ENCODE data around the gene ZBTB20.

ZBTB20 gene

DNA sequence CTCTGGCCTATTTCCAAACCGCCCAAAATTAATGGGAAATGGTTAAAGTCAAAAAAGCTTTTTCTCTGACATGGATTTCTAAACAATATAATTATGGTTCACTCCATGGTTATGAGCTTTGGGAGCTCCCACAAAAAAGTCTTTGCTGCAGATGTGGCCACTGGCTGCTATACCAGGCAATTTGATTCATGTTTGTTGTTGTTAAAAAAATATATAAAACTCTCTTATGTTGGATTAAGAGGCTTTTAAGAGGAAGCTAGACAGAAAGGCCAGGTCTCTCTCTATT lies 594.6 kb downstream of the ZBTB20 start:
- no peak for DNase-seq
- Histone ChIP-seq H3K27ac (ENCODE audit: insufficient read depth in 1 of 2, low read depth in 1 of 2, low read length in 2 of 2, poor library complexity in 1 of 2, severe bottlenecking in 2 of 2) (no peak overlapping the region), H3K9me3 (ENCODE audit: control extremely low read depth in 1 of 5, control insufficient read depth in 4 of 5, insufficient read depth in 2 of 5, low read depth in 1 of 5, low read length in 4 of 5) (no peaks in the 10 kb centered on the region), H3K36me3 (ENCODE audit: control insufficient read depth in 4 of 4, insufficient read depth in 4 of 4, low read length in 3 of 4) (no peaks in the 10 kb centered on the region), H3K27me3 (replicated peaks in 2 of 5; ENCODE audit: control insufficient read depth in 4 of 5, insufficient read depth in 5 of 5, low read length in 4 of 5) (no peaks in the 10 kb centered on the region), H3K4me1 (ENCODE audit: control extremely low read depth in 1 of 4, control insufficient read depth in 4 of 4, insufficient read depth in 4 of 4, low read length in 3 of 4) (no peaks in the 10 kb centered on the region), H3K4me3 (ENCODE audit: control insufficient read depth in 1 of 7, extremely low read depth in 1 of 7, insufficient read depth in 4 of 7, low read depth in 2 of 7, low read length in 6 of 7) (no peak overlapping the region)
- WGBS (ENCODE audit: insufficient coverage): no CpG with 5 or more reads among the region's 1 CpG
- CTCF ChIA-PET: interaction anchor here (1.9 kb wide), 1 partner anchor 25 kb away, joined by 6 read pairs; no protein-coding TSS in a partner anchor
- POLR2A ChIA-PET: no interaction called here

DNA sequence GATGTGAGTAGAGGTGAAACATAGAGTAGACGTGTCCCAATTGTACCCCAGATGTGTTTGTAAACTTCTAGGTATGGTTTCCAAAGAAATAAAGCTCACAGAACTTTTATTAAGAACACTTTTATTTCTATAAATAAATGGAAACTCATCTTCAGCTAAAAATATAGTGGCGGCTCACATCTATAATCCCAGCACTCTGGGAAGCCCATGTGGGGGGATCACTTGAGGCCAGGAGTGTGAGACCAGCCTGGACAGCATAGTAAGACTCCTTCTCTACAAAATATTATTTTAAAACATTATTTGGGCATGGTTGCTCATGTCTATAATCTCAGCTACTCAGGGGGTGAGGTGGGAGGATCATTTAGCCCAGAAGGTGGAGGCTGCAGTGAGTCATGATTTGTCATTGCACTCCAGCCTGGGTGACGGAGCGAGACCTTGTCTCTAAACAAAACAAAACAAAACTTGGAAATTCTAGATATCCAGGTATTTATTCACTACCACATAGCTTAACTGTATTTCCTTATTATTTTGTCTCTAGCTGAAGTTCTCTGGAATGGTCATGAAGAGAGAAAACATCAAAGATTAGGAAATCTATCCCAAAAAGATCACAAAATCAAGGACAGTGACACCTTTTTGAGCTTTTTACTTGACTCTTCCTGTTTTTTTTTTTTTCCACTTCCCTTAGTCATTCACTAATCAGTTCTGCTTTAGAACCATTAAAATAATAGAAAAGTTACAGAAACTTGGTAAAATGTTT lies 595.1 kb downstream of the ZBTB20 start:
- POLR2A ChIA-PET: no interaction called here
- CTCF ChIA-PET: interaction anchor here (0.7 to 1.9 kb wide), 4 partner anchors 10 to 168 kb away, joined by 3 to 6 read pairs (median 4); no protein-coding TSS in a partner anchor
- no peak overlapping the region for H3K27ac ChIP-seq (ENCODE audit: insufficient read depth in 1 of 2, low read depth in 1 of 2, low read length in 2 of 2, poor library complexity in 1 of 2, severe bottlenecking in 2 of 2)

DNA sequence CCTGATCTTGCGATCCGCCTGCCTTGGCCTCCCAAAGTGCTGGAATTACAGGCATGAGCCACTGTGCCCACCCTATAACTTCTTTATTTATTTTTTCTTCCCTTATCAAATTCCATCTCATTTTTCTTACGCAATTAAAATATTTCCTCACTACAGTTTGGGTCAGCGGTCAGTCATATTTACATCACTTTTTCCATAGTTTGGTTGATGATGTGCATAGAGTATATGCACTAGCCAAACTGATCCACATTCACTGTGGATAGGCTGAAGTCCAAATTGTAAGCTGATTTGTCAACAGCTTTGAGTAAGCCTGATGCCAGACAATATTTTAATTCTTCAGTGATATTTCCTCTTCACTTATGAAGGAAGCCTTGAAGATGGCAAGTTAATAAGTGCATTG lies 596.9 kb downstream of the ZBTB20 start:
- ChIA-PET POLR2A (no interaction called here), CTCF (no interaction called here)
- no peak for DNase-seq
- Histone ChIP-seq H3K27ac (ENCODE audit: insufficient read depth in 1 of 2, low read depth in 1 of 2, low read length in 2 of 2, poor library complexity in 1 of 2, severe bottlenecking in 2 of 2) (no peak overlapping the region), H3K4me1 (ENCODE audit: control extremely low read depth in 1 of 4, control insufficient read depth in 4 of 4, insufficient read depth in 4 of 4, low read length in 3 of 4) (no peaks in the 10 kb centered on the region), H3K36me3 (ENCODE audit: control insufficient read depth in 4 of 4, insufficient read depth in 4 of 4, low read length in 3 of 4) (no peaks in the 10 kb centered on the region), H3K9me3 (ENCODE audit: control extremely low read depth in 1 of 5, control insufficient read depth in 4 of 5, insufficient read depth in 2 of 5, low read depth in 1 of 5, low read length in 4 of 5) (no peaks in the 10 kb centered on the region), H3K27me3 (replicated peaks in 2 of 5; ENCODE audit: control insufficient read depth in 4 of 5, insufficient read depth in 5 of 5, low read length in 4 of 5) (no peaks in the 10 kb centered on the region), H3K4me3 (ENCODE audit: control insufficient read depth in 1 of 7, extremely low read depth in 1 of 7, insufficient read depth in 4 of 7, low read depth in 2 of 7, low read length in 6 of 7) (no peak overlapping the region)
- 100% methylated on average over 2 of the region's 4 CpGs for WGBS (ENCODE audit: insufficient coverage)

More for the DNA sequence above, 595.1 kb downstream of the ZBTB20 start:
- 83% methylated on average over 2 of the region's 4 CpGs for WGBS (ENCODE audit: insufficient coverage)
- Histone ChIP-seq H3K4me3 (ENCODE audit: control insufficient read depth in 1 of 7, extremely low read depth in 1 of 7, insufficient read depth in 4 of 7, low read depth in 2 of 7, low read length in 6 of 7) (no peak overlapping the region), H3K36me3 (ENCODE audit: control insufficient read depth in 4 of 4, insufficient read depth in 4 of 4, low read length in 3 of 4) (no peaks in the 10 kb centered on the region), H3K4me1 (ENCODE audit: control extremely low read depth in 1 of 4, control insufficient read depth in 4 of 4, insufficient read depth in 4 of 4, low read length in 3 of 4) (no peaks in the 10 kb centered on the region), H3K27me3 (replicated peaks in 2 of 5; ENCODE audit: control insufficient read depth in 4 of 5, insufficient read depth in 5 of 5, low read length in 4 of 5) (no peaks in the 10 kb centered on the region), H3K9me3 (ENCODE audit: control extremely low read depth in 1 of 5, control insufficient read depth in 4 of 5, insufficient read depth in 2 of 5, low read depth in 1 of 5, low read length in 4 of 5) (no peaks in the 10 kb centered on the region)
- peak in 1 of 3 donors; percentile 13 for DNase-seq

DNA sequence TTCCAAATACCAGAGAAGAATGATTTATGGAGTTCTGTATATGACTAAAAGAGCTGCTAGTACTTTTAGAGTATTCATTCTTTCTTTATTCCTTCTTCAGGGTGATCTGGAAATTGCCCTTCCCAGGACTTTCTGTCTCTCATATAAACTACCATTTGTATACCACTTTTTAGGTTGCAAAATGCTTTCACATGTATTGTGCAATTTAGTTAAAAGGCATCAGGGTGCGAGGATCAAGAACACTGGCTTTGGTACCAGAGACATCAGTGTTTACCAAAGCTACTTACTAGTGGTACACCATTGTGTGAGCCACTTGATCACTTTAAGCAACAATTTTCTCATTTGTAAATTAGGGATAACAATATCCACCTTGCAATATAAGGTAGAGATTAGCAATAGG lies 601.9 kb downstream of the ZBTB20 start:
- no peak overlapping the region for H3K27ac ChIP-seq (ENCODE audit: insufficient read depth in 1 of 2, low read depth in 1 of 2, low read length in 2 of 2, poor library complexity in 1 of 2, severe bottlenecking in 2 of 2)
- CTCF ChIA-PET: no interaction called here
- H3K36me3 ChIP-seq (ENCODE audit: control insufficient read depth in 4 of 4, insufficient read depth in 4 of 4, low read length in 3 of 4): no peaks in the 10 kb centered on the region
- DNase-seq: no peak
- H3K27me3 ChIP-seq (replicated peaks in 2 of 5; ENCODE audit: control insufficient read depth in 4 of 5, insufficient read depth in 5 of 5, low read length in 4 of 5): no peaks in the 10 kb centered on the region
- H3K4me3 ChIP-seq (ENCODE audit: control insufficient read depth in 1 of 7, extremely low read depth in 1 of 7, insufficient read depth in 4 of 7, low read depth in 2 of 7, low read length in 6 of 7): no peak overlapping the region
- POLR2A ChIA-PET: no interaction called here
- H3K4me1 ChIP-seq (ENCODE audit: control extremely low read depth in 1 of 4, control insufficient read depth in 4 of 4, insufficient read depth in 4 of 4, low read length in 3 of 4): no peaks in the 10 kb centered on the region
- H3K9me3 ChIP-seq (ENCODE audit: control extremely low read depth in 1 of 5, control insufficient read depth in 4 of 5, insufficient read depth in 2 of 5, low read depth in 1 of 5, low read length in 4 of 5): no peaks in the 10 kb centered on the region
- WGBS (ENCODE audit: insufficient coverage): 100% methylated on average over 1 of the region's 1 CpG

DNA sequence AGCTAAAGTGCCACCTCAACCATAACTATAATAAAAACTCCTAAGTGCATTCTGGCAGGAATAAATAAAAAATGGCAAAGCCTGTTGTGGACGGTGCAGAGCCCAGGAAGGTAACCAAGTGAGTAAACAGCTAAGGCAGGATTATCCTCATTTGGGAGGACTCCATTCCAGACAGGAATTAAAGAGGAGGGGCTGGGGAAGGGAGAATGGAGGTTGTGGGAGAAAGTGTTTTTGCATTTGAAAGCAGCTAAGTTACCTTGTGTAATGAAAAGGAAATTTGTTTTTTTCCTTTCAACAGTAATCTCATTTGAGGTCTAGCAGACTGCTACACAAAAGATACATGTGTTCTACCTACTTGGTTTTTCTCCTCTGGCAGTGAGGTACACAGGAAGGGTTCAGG lies 604.7 kb downstream of the ZBTB20 start:
- no peaks in the 10 kb centered on the region for H3K36me3 ChIP-seq (ENCODE audit: control insufficient read depth in 4 of 4, insufficient read depth in 4 of 4, low read length in 3 of 4)
- WGBS (ENCODE audit: insufficient coverage): 88% methylated on average over 1 of the region's 1 CpG
- no peak overlapping the region for H3K27ac ChIP-seq (ENCODE audit: insufficient read depth in 1 of 2, low read depth in 1 of 2, low read length in 2 of 2, poor library complexity in 1 of 2, severe bottlenecking in 2 of 2)
- ChIA-PET POLR2A (no interaction called here), CTCF (interaction anchor here (1.4 kb wide), 1 partner anchor 10 kb away, joined by 4 read pairs; no protein-coding TSS in a partner anchor)
- peaks cover 0 to 6% (median 2%) of the 10 kb centered on the region in 4 experiments for H3K4me1 ChIP-seq (ENCODE audit: control extremely low read depth in 1 of 4, control insufficient read depth in 4 of 4, insufficient read depth in 4 of 4, low read length in 3 of 4)
- no peak overlapping the region for H3K4me3 ChIP-seq (ENCODE audit: control insufficient read depth in 1 of 7, extremely low read depth in 1 of 7, insufficient read depth in 4 of 7, low read depth in 2 of 7, low read length in 6 of 7)
- no peaks in the 10 kb centered on the region for H3K9me3 ChIP-seq (ENCODE audit: control extremely low read depth in 1 of 5, control insufficient read depth in 4 of 5, insufficient read depth in 2 of 5, low read depth in 1 of 5, low read length in 4 of 5)
- no peaks in the 10 kb centered on the region for H3K27me3 ChIP-seq (replicated peaks in 2 of 5; ENCODE audit: control insufficient read depth in 4 of 5, insufficient read depth in 5 of 5, low read length in 4 of 5)
- DNase-seq: no peak

DNA sequence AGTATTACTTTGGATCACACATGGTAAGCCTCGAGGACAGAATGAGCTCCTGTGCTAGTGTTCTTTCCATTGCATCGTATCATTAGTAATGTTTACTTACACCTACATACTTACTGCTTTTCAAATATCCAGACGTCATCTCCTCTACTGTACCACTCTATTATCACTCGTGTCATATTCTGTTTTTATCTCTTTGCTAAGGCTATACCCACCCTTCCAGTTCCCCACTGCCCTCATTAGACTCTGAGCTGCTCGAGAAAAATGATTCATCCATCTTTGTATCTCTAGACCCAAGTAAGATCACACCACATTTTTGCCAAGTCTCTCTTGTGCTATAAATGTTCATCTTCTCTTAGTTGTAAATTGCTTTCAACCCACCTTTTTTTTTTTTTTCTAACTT lies 607.6 kb downstream of the ZBTB20 start:
- ChIA-PET CTCF (no interaction called here), POLR2A (interaction anchor here (0.6 kb wide), 1 partner anchor 512 kb away, joined by 3 read pairs; no protein-coding TSS in a partner anchor)

DNA sequence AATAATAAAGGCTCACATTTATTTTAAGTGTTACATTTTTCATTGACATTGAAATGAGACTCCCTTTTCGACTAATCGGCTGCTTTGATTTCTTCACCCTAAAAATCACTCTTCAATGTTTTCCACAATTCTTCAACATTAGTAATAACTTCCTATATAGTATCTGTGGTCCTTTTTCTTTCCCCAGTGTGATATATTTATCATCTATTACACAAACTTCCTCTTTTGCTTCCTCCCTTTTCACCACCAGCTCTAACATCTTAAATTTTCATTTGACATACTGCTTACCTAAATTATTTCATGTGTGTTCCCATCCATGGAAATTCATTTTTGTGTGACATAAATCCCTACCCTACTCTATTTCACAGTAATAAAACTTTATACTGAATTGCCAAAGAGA lies 608.9 kb downstream of the ZBTB20 start:
- WGBS (ENCODE audit: insufficient coverage): 8% methylated on average over 2 of the region's 2 CpGs
- H3K27me3 ChIP-seq (replicated peaks in 2 of 5; ENCODE audit: control insufficient read depth in 4 of 5, insufficient read depth in 5 of 5, low read length in 4 of 5): no peaks in the 10 kb centered on the region
- H3K9me3 ChIP-seq (ENCODE audit: control extremely low read depth in 1 of 5, control insufficient read depth in 4 of 5, insufficient read depth in 2 of 5, low read depth in 1 of 5, low read length in 4 of 5): peaks cover 0 to 2% (median 0%) of the 10 kb centered on the region in 5 experiments
- H3K4me3 ChIP-seq (ENCODE audit: control insufficient read depth in 1 of 7, extremely low read depth in 1 of 7, insufficient read depth in 4 of 7, low read depth in 2 of 7, low read length in 6 of 7): no peak overlapping the region
- H3K4me1 ChIP-seq (ENCODE audit: control extremely low read depth in 1 of 4, control insufficient read depth in 4 of 4, insufficient read depth in 4 of 4, low read length in 3 of 4): peaks cover 0 to 6% (median 2%) of the 10 kb centered on the region in 4 experiments
- ChIA-PET CTCF (no interaction called here), POLR2A (no interaction called here)
- no peaks in the 10 kb centered on the region for H3K36me3 ChIP-seq (ENCODE audit: control insufficient read depth in 4 of 4, insufficient read depth in 4 of 4, low read length in 3 of 4)
- H3K27ac ChIP-seq (ENCODE audit: insufficient read depth in 1 of 2, low read depth in 1 of 2, low read length in 2 of 2, poor library complexity in 1 of 2, severe bottlenecking in 2 of 2): no peak overlapping the region
- peak in 2 of 3 donors; percentile 29 to 43 for DNase-seq

More for the DNA sequence above, 607.6 kb downstream of the ZBTB20 start:
- Histone ChIP-seq H3K9me3 (ENCODE audit: control extremely low read depth in 1 of 5, control insufficient read depth in 4 of 5, insufficient read depth in 2 of 5, low read depth in 1 of 5, low read length in 4 of 5) (no peaks in the 10 kb centered on the region), H3K27ac (ENCODE audit: insufficient read depth in 1 of 2, low read depth in 1 of 2, low read length in 2 of 2, poor library complexity in 1 of 2, severe bottlenecking in 2 of 2) (no peak overlapping the region), H3K4me3 (ENCODE audit: control insufficient read depth in 1 of 7, extremely low read depth in 1 of 7, insufficient read depth in 4 of 7, low read depth in 2 of 7, low read length in 6 of 7) (no peak overlapping the region), H3K27me3 (replicated peaks in 2 of 5; ENCODE audit: control insufficient read depth in 4 of 5, insufficient read depth in 5 of 5, low read length in 4 of 5) (no peaks in the 10 kb centered on the region), H3K36me3 (ENCODE audit: control insufficient read depth in 4 of 4, insufficient read depth in 4 of 4, low read length in 3 of 4) (no peaks in the 10 kb centered on the region), H3K4me1 (ENCODE audit: control extremely low read depth in 1 of 4, control insufficient read depth in 4 of 4, insufficient read depth in 4 of 4, low read length in 3 of 4) (peaks cover 0 to 6% (median 2%) of the 10 kb centered on the region in 4 experiments)
- 98% methylated on average over 5 of the region's 5 CpGs for WGBS (ENCODE audit: insufficient coverage)
- no peak for DNase-seq

Measured in common myeloid progenitor, CD34-positive (primary cell).